ENCODE data around the gene ZNF862.

GRCh38 chr7:149789101-149789500, 49.1 kb upstream of the ZNF862 start:
- TF ChIP-seq POLR2A (IDR thresholded peaks at IDR 0.05; ENCODE audit: low read depth, low read length) (no peak), CTCF (IDR thresholded peaks at IDR 0.05; ENCODE audit: extremely low read depth in 1 of 2, insufficient read depth in 1 of 2, low read depth in 1 of 2, low read length in 2 of 2) (no peak), MYC (IDR thresholded peaks at IDR 0.05; ENCODE audit: low read depth, low read length) (no peak), POLR2AphosphoS5 (IDR thresholded peaks at IDR 0.05; ENCODE audit: insufficient read depth, low read depth, low read length) (no peak), MAX (IDR thresholded peaks at IDR 0.05; ENCODE audit: insufficient read depth, insufficient read length) (no peak), EZH2 (IDR thresholded peaks at IDR 0.05; ENCODE audit: borderline replicate concordance, low read depth, low read length, severe bottlenecking) (no peak), JUN (IDR thresholded peaks at IDR 0.05; ENCODE audit: borderline replicate concordance, insufficient read depth, insufficient read length, low read depth) (no peak), GATA2 (IDR thresholded peaks at IDR 0.05; ENCODE audit: insufficient read depth, insufficient read length, low read depth, low read length) (no peak)

Data from endothelial cell of umbilical vein (primary cell).